ENCODE data around the gene USP9Y.
"Not testable (repeated sequence)": the region's sequence is repeated elsewhere in the genome, so short reads cannot be mapped to it uniquely, and the experiment has no call there.

Gene USP9Y

GRCh38 chrY:12701181-12701695, at the start of gene USP9Y:
Gene USP9Y, plus strand, starts transcription at chrY:12701231. Its CDS starts 8,217 bp downstream, at chrY:12709448.
- no peak for DNase-seq (ENCODE audit: low spot score)

GRCh38 chrY:12651621-12652036, 49.4 kb upstream of the USP9Y start:
- DNase-seq (ENCODE audit: low spot score): no peak

- no peak for DNase-seq (ENCODE audit: low spot score)
Measured at GRCh38 chrY:12661745-12662681, 39.0 kb upstream of the USP9Y start.

- DNase-seq (ENCODE audit: low spot score): no peak
Measured at GRCh38 chrY:12662745-12663591, 38.1 kb upstream of the USP9Y start.

- DNase-seq (ENCODE audit: low spot score): not testable (repeated sequence)
Measured at GRCh38 chrY:12663845-12664244, 37.2 kb upstream of the USP9Y start.

GRCh38 chrY:12678111-12678510, 22.9 kb upstream of the USP9Y start:
- DNase-seq (ENCODE audit: low spot score): no peak

GRCh38 chrY:12681535-12681934, 19.5 kb upstream of the USP9Y start:
- no peak for DNase-seq (ENCODE audit: low spot score)

- no peak for DNase-seq (ENCODE audit: low spot score)
Measured at GRCh38 chrY:12688337-12688736, 12.7 kb upstream of the USP9Y start.

GRCh38 chrY:12700087-12700486, 944 bp upstream of the USP9Y start:
- no peak for DNase-seq (ENCODE audit: low spot score)

GRCh38 chrY:12702174-12702573, 1.1 kb downstream of the USP9Y start:
- no peak for DNase-seq (ENCODE audit: low spot score)

- DNase-seq (ENCODE audit: low spot score): no peak
Measured at GRCh38 chrY:12710460-12710859, 9.4 kb downstream of the USP9Y start.

- DNase-seq (ENCODE audit: low spot score): no peak
Measured at GRCh38 chrY:12715376-12715775, 14.3 kb downstream of the USP9Y start.

- DNase-seq (ENCODE audit: low spot score): no peak
Measured at GRCh38 chrY:12729746-12730145, 28.7 kb downstream of the USP9Y start.

GRCh38 chrY:12733625-12734024, 32.6 kb downstream of the USP9Y start:
- DNase-seq (ENCODE audit: low spot score): no peak

- DNase-seq (ENCODE audit: low spot score): no peak
Measured at GRCh38 chrY:12734051-12734450, 33.0 kb downstream of the USP9Y start.

- no peak for DNase-seq (ENCODE audit: low spot score)
Measured at GRCh38 chrY:12741414-12741813, 40.4 kb downstream of the USP9Y start.

- DNase-seq (ENCODE audit: low spot score): no peak
Measured at GRCh38 chrY:12742725-12743124, 41.7 kb downstream of the USP9Y start.

GRCh38 chrY:12744091-12744490, 43.1 kb downstream of the USP9Y start:
- no peak for DNase-seq (ENCODE audit: low spot score)

- DNase-seq (ENCODE audit: low spot score): no peak
Measured at GRCh38 chrY:12749293-12749692, 48.3 kb downstream of the USP9Y start.

- no peak for DNase-seq (ENCODE audit: low spot score)
Measured at GRCh38 chrY:12752856-12753255, 51.8 kb downstream of the USP9Y start.

- no peak for DNase-seq (ENCODE audit: low spot score)
Measured at GRCh38 chrY:12756021-12756420, 55.0 kb downstream of the USP9Y start.

- DNase-seq (ENCODE audit: low spot score): no peak
Measured at GRCh38 chrY:12765976-12766375, 64.9 kb downstream of the USP9Y start.

GRCh38 chrY:12784521-12784920, 83.5 kb downstream of the USP9Y start:
- DNase-seq (ENCODE audit: low spot score): no peak

Measured in HuH-7 (cell line).